Muscle of back (tissue), 13 donors: ENCODE results near the gene CDKN2B. TPM values are rescaled to one million over a fixed set of nuclear protein-coding genes. Genes with fewer than 3 reads are reported as not detected.
"Not testable (repeated sequence)": the region's sequence is repeated elsewhere in the genome, so short reads cannot be mapped to it uniquely, and the experiment has no call there.

Experiments
- DNase-seq, 3 donors: peaks; one replicate each; pipeline versions ENCODE4 v3.0.0 to v3.0.0-alpha.2; 2013
- long read RNA-seq, 9 donors: transcript quantifications; one replicate each; lab custom pipeline, GENCODE V29; 2026
- polyA plus RNA-seq, 10 donors: library from polyadenylated mRNA; unstranded; fragments of 120-200 nt; gene quantifications; one replicate each; pipeline ENCODE4 v1.2.1, GENCODE V29; 2013; ENCODE audit not compliant: insufficient read length in 10 of 10

CDKN2B gene
- 1 to 10 TPM in 2 of 10 donors, under 1 TPM in 8; 0.18 to 5.6 (median 0.53) TPM for polyA plus RNA-seq
- long read RNA-seq, donor 1: 0 reads
- long read RNA-seq, donor 2: 0 reads
- long read RNA-seq, donor 3: 0 reads
- long read RNA-seq, donor 4: 0 reads
- long read RNA-seq, donor 5: 0 reads
- long read RNA-seq, donor 6: 0 reads
- long read RNA-seq, donor 7: 0 reads
- long read RNA-seq, donor 8: 0 reads
- long read RNA-seq, donor 9: 0 reads

DNA sequence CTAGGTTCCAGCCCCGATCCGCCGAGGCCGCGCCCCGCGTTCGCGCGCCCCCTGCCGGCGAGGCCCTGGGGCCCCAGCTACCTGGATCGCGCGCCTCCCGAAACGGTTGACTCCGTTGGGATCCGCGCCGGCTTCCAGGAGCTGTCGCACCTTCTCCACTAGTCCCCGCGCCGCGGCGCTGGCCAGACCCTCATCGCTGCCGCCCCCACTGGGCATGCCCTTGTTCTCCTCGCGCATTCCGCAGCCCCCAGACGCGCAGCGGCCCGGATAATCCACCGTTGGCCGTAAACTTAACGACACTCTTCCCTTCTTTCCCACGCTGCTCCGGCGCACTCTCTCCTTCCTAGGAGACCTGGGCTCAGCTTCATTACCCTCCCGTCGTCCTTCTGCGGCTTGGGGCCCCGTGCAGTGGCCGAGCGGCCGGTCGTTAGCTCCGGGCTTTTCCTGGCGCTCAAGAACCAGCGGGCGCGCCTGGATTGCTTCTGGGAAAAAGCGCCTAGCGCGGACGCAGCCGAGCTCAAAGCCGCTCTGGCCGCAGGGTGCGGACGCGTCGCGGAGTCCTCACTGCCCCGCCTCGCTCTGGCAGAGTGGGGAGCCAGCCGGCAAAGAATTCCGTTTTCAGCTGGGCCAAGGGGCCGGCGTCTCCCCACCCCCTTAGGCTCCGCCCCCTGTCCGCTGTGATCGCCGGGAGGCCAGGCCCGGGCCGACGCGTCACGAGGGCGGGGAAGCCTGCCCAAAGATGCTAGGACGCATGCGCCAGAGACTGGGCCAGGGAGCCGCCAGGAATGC, at the start of gene CDKN2B:
Gene CDKN2B, minus strand, starts transcription at position 589 of the 789 bp plus-strand sequence. Its CDS starts 352 bp downstream, at position 237.
- DNase-seq: peak; percentile 85 to 90 (median 87)

DNA sequence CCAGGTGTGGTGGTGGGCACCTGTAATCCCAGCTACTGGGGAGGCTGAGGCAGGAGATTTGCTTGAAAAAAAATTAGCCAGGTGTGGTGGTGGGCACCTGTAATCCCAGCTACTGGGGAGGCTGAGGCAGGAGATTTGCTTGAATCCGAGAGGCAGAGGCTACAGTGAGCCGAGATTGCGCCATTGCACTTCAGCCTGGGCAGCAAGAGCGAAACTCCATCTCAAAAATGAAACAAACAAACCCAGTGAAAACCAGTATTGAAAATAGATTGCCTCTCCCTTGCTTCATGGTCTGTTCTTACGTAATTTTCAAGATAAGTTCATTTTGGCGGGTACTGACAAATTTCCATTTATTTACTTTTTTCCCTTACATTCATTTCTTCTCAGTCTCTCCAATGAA, 48.9 kb upstream of the CDKN2B start:
- DNase-seq: not testable (repeated sequence)

DNA sequence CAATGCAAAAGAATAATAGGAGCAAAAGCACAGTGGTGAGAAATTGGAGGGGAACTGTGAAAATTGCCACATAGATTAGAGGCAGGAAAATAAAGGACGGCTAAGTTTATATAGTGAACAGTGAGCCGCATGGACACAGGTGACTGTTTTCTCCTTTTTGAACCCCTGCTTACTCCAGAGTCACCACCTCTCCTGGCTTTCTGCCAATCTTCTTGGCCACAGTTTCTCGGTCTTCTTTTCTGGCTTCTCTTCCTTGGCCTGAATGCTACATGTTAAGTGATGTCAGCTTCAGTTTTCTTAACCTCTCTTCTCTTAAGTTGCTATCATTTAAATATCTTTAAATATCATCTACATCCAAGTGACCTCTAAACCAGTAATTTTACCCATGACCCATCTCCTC, 47.3 kb upstream of the CDKN2B start:
- no peak for DNase-seq

GRCh38 chr9:22055090-22055489, 46.0 kb upstream of the CDKN2B start:
- DNase-seq: no peak

GRCh38 chr9:22054529-22054928, 45.4 kb upstream of the CDKN2B start:
- no peak for DNase-seq

DNA sequence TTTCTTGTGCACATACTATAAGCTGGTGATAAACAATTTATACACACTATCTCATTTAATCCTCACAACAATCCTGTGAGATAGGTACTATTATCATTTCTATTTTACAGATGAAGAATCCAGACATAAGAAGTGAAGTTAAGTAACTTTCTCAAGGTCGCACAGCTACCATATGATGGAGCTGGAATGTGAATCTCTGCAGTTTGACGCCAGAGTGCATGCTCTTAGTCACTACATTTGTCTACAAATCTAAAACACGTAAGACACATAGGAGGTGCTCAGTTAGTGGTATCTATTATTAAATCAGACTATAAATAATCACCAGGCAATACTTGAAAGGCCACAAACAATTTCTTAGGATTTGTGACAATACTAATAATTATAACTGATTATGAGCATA, 45.0 kb upstream of the CDKN2B start:
- no peak for DNase-seq

DNA sequence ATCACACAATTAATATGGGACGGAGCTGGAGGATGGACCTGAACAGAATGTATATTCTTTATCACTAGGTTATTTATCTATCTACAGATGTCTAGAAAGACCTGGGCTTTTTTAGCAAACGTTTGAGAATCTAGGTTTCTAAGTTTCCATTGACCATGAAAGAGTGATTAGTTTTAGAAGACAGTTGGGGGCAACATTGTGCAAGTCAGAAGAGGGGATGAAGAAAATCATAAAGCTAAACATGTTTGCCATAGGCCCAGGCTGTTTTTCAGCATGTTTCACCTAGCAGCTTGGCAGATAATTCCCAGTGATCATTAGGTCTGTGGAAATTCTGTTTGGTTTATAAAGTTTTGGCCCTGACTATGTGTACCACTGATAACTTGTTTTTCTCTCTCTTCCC, 44.1 kb upstream of the CDKN2B start:
- DNase-seq: no peak

DNA sequence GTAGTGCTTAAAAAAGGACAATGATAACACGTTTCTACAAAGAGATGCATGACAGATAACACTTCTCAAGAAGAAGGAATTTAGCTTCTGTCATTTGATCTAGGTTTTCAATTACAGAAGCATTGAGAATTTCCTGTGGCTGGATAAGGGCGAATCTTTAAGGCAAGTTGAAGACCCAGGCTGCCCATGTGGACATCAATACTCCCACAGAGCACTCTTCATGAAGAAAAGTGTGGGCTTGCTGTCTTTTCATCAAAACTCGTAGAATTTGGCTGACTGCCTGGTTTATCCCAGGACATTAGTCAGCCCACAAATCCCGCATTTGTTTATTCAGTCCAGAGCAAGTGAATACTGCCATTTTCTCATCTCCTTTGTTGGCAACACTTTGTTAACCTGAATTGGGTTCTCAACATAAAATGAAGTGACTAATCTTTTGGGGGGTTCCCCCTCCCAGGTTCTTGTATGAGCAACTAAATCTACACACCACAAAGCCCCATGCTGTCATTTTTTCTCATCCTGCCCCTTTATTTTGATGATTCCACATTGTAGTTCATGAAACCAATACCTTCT, 43.4 kb upstream of the CDKN2B start:
- DNase-seq: peak in 1 of 3 donors; percentile 89

- DNase-seq: peak in 1 of 3 donors; percentile 12
These were observed 41.8 kb upstream of the CDKN2B start for GRCh38 chr9:22050924-22051323.

- no peak for DNase-seq
These were observed 40.3 kb upstream of the CDKN2B start for GRCh38 chr9:22049411-22049810.

GRCh38 chr9:22047596-22047995, 38.5 kb upstream of the CDKN2B start:
- no peak for DNase-seq

DNA sequence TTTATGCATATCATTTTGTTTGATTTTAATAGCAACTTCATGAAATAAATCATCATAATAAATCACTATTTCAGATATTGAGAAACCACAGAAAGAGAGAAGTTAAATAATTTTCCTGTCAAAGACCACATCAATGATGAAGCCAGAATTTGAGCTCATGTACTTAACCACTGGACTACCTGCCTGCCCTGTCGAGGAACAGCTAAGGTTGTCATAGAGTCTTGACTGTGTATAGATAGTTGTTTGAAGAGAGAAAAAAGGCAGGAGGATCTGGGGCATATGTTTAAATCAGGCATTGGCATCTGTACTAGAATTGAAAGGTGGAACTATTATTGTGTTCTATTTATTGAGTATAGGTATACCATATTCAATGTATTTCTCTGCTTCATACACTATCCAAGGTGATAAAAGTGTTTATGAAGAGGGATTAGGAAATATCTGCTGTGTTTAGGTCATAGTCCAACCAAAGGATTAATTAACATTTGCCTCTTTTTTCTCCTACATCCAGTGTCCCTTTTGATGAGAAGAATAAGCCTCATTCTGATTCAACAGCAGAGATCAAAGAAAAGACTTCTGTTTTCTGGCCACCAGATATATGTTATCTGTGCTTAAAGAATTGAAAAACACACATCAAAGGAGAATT, 37.3 kb upstream of the CDKN2B start:
- DNase-seq: no peak

- no peak for DNase-seq
These were observed 36.3 kb upstream of the CDKN2B start for GRCh38 chr9:22045423-22045822.

- peak in 1 of 3 donors; percentile 63 for DNase-seq
These were observed 35.5 kb upstream of the CDKN2B start for GRCh38 chr9:22044583-22044982.

DNA sequence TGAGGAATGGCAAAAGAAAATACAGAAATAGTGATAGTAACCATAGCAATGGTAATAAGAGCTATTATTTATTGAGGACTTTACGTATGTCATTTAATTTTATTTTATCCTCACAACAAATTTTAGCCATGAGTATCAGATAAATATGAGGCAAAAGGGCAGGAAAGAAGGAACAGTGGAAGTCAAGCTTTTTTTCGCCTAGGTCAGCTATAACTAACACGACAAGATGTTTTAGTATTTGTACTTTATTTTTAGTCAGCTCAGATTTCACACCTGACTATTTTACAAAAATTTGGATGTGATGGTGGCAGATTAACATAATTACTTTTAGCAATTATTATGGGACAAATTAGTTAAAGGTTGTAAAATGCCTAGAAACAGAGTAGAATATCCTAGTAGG, 34.8 kb upstream of the CDKN2B start:
- no peak for DNase-seq

DNA sequence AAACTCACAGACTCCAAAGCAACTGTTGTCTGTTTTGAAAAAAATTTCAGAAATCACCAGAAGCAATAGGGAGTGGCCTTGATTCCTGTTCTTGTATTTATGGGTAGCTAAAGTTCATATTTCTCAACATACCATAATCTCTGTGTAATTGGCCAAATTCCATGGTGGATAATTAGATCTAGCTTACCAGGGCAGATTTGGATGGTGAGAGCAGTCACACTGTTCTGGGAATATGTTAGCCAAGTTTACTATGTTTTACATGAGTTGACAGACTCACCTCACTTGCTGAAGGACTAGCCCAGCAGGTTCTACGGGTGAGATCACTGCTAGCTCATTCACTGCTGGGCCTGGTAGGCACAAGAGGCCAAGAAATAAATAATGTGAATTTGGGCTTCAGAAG, 32.7 kb upstream of the CDKN2B start:
- no peak for DNase-seq

- no peak for DNase-seq
These were observed 32.2 kb upstream of the CDKN2B start for GRCh38 chr9:22041344-22041743.

DNA sequence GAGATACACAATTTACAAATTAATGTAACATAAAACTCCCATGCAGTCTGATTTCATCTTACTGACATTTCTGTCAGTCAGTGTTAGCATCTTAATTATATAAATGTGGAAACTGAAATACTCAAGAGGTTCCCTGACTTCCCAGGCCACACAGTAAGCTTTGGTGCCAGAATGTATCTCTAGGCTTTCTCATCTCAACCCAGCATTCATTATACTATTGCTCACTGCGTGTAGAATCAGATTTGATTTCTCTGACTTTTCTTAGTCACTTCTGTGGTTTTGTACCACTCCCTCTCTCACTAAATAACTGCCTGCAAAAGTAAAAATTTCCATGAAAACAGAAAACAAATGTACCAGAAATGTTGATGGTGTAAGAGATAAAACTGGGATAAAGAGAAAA, 31.7 kb upstream of the CDKN2B start:
- peak in 1 of 3 donors; percentile 51 for DNase-seq

- DNase-seq: no peak
These were observed 30.2 kb upstream of the CDKN2B start for GRCh38 chr9:22039258-22039657.

GRCh38 chr9:22037954-22038690, 29.0 kb upstream of the CDKN2B start:
- DNase-seq: no peak

DNA sequence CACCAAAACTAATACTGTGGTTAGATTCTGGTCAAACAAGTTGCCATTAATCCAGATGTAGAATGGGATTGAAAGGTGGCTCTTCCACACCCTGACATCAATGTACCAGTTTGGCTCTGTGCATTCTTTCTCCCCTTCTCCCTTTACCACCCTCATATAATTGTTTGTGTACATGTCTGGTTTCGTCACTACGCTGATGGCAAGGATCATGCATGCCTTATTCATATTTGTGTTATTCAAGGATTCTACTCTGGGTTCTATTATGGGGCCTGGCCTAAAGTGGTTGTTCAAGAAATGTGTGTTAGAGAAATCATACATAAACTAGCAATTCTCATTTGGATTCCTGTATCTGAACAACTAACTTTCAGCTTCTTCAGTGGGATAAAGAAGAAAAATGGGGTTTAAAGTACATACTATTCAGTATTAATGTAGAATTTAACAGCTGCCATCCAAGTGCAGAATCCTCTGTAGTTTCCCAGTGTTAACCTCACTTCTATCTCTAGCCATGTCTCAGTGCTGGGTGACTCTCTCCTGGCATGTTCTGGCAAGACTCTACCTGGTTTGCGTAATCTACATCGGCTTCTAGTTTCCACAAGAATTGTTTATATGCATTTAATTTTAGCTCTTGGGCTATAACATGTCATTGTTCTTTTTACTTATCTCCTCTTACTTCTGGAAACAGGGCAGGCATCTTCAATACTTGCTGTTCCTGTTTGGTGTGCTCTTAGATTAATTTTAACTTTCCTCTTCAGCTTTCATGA, 27.9 kb upstream of the CDKN2B start:
- DNase-seq: no peak
